Dermis blood vessel endothelial cell (primary cell): ENCODE data around the gene TPM1. TPM values are rescaled to one million over a fixed set of nuclear protein-coding genes. Genes with fewer than 3 reads are reported as not detected.
"Not testable (repeated sequence)": the region's sequence is repeated elsewhere in the genome, so short reads cannot be mapped to it uniquely, and the experiment has no call there.

ENCODE experiments used
- DNase-seq: peaks from one replicate; pipeline ENCODE4 v3.0.0; 2010
- total RNA-seq: library from RNA; depleted of rRNA; stranded (reverse); fragments of >200 nt; gene quantifications from 2 replicates; pipeline ENCODE4 v1.2.3, GENCODE V29; 2014

Gene TPM1
- total RNA-seq, 1 donor from 2014 or later: 334 TPM

DNA sequence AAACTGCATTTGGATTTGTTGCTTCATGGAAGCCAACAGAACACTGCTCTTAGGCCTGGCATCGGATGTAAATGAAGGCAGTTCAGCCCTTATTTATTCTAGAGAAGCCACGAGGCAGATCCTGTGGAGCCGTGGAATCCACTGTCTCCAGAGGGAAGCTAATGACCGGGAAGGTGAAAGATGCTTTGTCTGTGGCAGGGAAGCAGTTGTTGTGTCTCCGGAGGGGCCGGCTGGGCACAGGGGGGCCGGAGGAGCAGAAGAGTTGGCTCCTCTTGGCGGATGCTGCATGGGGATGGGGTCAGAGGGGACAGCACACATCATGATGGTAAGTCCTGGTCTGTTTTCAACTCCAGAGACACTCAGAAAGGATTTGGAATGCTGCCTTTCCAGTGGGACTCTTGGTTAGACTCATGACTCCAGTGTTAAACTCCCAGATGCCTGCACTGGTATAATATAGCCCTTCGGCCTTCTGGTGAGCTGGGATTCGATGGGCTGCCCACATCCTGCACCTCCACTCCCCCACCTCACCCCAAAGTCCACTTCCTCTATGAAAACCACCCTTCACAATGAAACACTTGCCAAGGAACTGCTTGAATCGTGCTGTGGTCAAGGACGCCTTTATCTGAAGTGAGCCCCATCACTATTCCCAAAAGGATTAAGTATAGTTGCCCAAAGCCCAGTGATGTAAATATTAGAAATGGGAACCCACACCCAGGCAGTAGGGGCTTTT is 33.6 kb downstream of the TPM1 start:
- no peak for DNase-seq

DNA sequence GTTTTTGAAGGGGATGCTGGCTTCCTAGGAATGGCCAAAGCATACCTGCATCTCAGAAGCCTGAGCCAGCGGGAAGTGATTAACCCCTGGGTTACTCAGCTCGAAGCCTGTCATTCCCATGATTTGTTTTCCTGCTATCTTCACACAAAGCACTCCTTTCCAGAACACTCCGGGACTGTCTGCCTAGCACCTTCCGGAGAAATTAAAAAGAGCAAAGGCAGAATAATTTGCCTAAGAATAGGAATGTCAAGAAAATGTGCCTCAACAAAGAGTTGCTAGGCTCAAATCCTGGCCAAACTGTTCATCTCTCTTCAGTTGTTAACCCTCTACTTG is 34.1 kb downstream of the TPM1 start:
- peak; percentile 14 for DNase-seq

DNA sequence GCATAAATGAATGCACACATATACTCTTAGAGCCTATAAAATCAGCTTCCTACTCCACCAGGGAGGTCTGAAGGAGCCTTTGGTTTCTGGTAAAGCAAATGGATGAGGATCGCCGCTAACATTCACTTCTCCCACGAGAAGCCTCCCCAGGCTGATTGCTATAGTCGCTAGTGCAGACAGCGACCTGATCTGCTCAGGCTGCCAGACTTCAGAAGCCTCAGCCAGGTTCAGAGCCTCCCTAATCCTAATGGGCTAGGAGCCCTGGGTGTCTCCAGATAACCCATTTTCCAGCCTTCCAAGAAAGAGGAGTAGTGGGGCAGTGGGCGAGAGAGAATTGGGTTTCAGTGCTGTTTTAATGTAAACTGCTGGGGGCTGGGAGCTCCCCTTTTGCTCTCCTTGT is 35.4 kb downstream of the TPM1 start:
- no peak for DNase-seq

DNA sequence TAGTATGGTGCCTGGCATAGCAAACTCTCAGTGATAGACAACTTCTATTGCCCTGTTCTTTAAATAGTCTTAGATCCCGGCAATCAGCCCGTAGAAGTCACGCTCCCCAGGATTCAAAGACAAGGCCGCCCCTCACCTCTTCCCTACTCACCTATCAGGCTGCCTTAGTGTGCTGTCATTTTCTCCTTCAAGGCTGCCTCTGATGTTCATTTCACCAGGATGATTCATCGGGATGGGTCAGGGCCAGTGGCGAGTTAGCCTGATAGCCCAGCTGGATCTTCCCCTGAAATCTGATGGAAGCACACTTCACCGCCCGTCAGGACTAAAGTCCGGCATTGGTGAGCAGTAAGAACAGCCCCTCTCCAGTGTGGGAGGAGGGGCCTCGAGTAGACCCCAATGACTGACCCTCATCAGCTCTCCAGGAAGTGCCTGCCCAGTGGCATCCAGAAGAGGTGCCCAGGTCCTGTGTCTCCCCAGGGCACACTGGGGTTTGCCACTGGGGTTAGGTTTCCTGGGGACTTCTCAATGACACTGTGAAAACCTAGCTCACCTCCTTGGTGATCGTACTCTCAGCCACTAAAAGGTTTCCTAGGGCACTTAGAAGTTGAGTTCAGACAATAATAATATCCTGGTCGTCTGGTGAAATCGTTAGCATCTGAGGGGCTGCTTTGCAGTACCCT is 37.5 kb downstream of the TPM1 start:
- no peak for DNase-seq

DNA sequence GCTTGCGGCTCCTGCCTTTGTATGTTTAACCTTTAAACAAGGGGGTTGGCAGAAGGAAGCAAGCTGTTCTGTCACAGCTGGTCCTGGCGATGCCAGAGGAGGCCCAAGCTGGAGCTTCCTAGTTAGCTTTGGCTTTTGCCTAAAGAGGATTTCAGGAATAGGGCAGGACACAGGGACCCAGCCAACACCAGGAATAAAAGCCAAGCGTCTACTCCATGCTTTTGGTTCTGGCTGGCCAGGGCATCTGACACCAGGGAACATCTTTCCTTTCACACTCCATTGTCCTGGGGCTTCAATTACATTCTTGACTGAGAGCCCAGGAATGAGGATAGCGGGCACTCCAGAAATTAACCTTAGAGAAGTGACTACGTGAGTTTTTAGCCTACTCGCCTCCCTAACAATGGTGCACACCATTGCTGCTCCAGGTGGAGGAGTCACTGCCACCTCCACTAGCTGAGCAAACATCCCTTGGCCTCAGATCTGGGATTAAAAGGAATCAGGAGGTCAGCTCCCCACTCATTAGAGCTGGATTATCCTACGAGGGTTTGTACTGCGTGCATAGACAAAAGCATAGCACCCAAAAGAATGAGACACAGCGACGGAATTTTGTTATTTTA is 38.2 kb downstream of the TPM1 start:
- no peak for DNase-seq

DNA sequence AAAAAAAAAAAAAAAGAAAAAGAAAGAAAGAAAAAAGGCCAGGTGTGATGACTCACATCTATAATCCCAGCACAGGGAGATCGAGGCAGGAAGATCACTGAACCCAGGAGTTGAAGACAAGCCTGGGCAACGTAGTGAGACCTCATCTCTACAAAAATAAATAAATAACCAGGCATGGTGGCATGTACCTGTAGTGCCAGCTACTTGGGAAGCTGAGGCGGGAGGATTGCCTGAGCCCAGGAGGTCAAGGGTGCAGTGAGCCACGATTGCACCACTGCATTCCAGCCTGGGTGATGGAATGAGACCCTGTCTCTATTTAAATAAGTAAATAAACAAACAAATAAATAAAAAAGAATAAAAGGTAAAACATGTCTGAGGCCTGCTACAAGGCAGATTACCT is 39.8 kb downstream of the TPM1 start:
- no peak for DNase-seq

DNA sequence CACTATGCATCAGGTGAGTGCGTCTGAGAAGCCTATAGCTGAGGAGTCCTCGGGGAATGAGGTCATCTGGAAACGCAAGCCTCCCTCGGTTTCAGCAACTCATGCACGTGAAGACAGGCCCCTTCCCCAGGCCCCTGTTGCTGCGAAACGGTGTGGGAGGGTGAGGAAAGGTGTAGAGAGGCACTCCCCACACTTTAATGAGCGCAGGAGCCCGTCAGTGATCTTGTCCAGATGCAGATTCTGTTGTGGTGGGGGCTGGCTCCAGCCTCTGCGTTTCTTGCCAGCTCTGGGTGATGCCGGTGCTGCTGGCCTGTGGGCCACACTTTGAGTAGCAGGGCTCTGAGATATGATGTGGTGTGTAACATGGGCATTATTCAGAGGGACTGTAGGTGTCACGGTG is 40.5 kb downstream of the TPM1 start:
- no peak for DNase-seq

DNA sequence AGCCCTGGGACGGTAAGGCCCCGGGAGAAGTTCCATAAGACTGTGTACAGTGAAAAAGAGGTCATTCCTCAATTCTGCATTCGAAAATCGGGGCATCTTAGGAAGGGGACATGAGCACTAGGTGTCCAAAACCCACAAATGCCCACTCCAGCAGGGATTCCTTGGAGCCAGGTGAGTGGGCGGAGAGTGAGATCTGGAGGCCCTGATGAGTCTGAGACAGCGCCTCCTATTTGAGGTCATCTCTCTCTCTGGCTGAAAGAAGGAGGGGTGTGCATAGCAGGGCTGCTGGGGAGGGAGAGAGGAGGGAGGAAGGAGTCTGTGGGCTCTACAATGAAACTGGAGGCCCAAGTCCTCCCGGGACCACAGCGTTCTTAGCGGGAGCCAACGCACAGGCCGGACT is 41.0 kb downstream of the TPM1 start:
- DNase-seq: no peak

DNA sequence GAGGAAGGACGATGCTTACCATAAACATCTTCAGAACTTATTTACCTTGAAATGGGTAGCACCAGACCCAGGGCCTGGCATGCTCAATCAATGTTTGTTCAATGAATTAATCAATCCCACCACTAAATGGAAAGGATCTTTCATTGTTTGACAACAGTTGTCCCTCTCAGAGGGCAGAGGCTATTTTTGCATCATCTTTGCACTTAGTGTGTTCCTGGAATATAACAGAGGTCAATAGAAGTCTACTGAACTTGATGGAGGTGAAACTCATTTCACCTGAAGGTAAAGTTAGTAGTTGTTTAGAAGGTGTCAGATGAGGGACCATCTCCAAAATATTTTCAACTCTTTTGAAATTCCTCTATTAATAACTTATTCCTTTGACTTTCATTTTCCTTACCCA is 42.3 kb downstream of the TPM1 start:
- no peak for DNase-seq

DNA sequence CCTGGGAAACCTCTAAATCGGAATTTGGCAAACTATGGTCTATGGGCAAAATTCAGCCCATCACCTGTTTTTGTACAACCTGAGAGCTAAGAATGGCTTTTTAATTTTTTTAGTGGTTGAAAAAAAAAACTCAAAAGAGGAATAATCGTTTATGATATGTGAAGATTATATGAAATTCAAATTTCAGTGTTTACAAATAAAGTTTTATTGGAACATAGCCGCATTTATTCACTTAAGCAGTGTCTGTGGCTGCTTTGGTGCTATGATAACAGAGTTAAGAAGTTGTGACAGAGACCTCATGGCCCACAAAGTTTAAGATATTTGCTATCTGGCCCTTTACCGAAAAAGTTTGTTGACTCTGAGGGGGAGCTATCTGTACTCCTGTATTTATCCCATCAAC is 42.7 kb downstream of the TPM1 start:
- DNase-seq: no peak

DNA sequence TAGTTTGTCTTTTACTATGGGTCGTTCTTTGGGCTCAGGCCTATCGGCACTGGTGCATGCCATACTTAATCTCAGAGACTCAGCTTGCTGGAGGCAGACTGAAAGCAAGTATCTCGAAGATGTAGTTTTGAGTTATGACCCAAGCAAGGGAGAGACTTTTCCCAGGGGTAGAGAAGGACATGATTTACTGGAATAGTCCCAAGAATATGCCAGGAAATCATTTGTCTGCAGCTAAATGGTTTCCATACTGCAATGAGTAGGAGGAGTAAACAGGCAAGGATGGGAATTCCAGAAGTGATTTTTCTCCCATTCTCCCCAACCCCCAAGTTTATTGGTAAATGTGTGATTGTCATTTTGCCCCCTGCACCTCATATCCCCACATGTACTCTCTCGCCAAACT is 43.7 kb downstream of the TPM1 start:
- no peak for DNase-seq

DNA sequence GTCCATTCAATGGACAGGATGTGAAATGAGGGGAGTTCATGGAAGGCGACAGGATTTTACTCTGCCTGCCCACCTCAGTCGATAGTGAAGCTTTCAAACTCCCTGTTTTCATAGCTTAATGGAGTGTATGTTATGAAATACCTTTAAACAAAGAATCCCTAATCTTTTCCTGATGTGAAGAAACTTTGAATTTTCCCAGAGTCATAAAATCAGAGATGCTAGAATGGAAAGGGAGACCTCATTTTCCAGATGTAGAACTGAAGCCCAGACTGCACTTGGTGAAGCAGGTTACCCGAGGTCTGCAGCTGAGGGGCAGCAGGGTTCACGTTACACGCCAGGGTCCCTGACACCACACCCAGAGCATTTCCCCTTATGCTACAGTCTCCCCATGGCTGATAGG is 44.4 kb downstream of the TPM1 start:
- no peak for DNase-seq

DNA sequence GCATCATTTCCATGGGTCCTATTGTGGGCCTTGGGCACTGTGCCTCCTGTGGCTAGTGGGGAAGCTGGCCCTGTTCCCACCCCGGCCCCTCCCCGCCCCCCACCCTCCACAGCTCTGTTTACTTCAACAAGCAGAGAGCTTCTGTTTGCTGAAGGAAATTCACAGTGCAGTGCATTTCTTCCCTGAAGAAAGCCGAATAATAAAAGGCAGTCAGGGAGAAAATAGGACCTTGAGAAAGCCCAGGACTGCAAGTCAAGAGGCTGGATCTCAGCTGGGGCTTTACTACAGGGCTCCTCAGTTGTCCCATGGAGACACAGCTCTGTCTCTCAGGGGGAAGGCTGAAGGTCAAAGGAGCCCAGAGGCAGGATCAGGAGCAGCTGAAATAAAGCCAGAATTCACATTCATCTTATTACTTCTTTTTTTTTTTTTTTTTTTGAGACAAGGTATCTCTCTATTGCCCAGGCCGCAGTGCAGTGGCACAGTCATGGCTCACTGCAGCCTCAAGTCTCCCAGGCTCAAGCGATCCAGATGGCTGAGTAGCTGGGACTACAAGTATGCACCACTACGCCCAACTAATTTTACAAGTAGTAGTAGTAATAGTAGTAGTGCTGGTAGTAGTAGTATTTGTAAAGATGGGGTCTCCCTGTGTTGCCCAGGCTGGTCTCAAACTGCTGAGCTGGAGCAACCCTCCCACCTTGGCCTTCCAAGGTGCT is 46.1 kb downstream of the TPM1 start:
- no peak for DNase-seq

DNA sequence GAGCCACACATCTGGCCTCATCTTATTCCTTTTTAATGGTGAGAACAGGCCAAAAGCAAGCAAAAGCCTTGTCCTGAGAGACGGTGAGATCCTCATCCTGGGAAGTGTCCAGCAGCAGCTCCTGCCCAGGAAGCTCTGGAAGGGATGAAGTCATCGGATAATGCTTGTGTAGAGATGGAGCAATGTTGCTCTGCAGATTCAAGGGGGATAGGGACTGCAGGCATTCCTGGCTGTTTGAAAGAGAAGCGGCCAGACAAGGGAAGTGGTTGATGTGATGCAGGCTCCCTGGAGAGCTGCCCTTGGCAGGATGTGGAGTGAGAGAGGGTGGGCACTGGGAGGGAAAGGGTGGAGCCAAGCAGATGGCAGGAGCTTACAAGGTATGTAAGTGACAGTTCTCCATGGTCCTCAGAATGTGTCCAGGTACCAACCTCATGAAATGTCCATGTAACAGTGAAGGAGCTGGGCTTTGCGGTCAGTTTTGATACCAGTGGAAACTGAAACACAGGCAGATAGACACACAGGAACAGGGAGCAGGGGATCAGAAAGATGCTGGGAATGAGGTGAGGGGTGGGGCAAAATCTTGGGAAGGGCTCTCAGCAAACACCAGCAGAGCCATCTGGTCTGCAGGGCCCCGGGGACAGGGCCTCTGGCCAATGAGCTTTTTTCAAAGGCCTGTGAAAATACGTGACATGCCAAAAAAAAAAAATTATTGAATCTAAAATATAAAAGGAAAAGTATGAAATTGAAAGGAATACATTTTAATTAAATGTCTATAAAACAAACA is 46.9 kb downstream of the TPM1 start:
- DNase-seq: peak; percentile 69

DNA sequence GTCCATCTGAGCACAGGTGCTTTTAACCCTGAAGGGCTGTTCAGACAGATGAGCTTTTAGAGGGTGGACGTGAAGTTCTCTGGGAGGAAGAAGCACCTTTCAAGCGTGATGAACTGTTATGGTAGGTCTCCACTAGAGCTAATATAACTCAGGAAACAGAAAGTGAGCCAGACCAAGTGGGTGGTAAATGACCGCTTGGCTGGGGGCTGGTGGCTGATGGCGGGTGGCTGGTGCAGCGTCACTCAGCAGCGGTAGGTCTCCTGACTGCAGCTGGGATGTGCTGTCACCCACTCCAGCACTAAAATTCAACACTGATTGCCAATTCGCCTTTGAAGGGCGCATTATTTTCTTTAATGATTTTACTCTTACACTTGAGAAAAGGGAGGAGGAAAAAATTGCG is 47.9 kb downstream of the TPM1 start:
- DNase-seq: no peak

DNA sequence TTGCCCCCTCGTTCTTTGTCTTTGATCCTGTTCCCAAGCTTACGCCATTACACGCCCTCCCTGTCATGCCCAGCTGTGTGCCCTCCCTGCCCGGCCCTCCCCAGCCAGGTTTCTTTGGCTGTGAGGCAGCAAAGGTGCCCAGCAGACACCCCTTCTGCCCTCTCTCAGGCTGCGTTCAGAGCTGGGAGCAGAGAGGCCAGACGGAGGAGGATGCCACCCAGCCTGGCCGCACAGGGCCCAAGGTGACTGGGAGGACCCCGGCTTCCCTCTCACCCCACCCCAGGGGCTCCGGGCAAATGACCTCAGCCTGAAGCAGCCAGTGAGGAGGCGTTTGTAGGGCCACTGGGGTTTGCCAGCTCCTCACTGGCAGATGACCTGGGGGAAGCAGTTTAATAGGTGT is 48.3 kb downstream of the TPM1 start:
- no peak for DNase-seq

DNA sequence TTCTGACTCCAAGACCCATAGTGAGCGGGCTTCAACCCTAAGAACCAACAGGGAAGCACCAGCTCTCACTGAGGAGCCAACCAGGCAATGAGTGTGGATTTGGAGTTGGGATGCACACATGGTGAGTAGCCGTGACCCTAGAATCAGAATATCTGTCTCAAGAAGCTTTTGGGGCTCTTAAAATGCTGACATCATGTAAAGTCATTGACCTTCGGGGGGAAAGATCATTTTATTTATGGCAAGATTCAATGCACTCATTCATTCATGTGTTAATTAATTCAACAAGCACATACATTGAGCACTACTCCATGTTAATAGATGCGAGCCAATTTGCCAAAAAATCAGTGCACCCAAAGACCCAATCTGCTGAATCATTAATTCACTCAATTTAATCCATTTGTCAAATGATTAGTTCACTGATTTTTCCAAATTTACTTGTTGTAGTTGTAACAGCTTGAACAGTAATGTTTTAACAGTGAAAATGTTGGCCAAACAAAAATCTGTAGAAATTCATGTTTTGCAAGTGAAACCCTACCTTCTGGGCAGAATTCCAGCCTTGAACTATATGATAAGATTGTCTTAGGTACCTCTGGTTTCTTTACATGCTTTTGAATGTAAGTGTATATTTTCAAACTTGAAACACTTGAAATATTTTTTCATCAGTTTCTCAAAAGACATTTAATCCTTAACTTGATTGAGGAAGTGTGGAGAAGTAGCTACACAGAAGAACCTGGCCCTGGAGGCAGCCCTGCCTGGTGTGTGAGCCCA is 49.3 kb downstream of the TPM1 start:
- DNase-seq: no peak

DNA sequence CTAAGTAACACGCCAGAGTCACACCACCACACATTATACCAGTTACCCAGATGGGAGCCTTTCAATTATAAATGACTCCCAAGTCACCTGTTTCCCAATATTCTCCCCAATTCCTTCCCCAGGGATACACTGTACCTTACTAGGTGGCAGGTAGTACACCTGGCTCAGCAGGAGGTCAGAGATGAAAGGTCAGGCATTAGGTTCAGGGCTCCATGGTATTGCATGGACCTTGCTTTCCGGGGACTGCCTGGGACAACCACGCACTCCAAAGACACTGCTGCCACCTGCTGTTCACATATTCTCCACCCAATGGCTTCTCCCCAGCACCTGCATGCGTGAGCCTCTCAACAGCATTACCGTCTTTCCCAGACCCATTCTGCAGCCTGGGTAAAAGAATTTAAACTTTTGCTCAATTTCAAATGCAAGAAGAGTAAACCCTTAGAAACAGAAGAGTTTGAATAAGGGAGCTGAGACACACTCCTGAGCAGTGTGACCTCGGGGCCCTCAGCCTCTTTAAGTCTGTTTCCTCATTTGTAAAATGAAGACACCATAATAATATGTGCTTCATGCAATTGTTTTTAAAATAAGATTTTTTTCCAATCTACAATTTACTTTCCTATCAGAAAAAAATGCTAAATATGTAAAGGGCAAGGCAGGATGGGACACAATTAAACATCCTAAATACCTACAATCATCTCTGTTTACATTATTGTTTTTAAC is 51.1 kb downstream of the TPM1 start:
- peak; percentile 87 for DNase-seq

DNA sequence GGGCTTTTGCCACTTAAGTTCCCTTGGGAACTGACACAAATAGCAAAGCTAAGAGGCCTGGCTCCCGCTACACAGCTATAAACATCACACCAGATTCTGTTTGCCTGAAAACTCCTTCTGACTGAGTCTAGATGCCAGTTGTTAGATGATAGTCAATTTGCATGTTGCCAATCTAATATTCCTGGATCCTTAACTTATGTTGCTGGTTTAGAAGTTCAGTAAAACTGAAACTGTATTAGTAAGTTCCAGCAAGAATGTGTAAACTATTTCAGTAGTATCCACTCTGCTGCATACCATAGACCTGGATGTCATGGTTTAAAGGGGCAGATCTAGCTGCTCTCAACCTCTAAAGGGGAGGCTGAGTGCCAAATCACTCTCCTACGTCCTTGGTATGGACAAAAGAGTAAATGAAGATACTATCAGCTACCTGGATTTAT is 52.0 kb downstream of the TPM1 start:
- DNase-seq: no peak

DNA sequence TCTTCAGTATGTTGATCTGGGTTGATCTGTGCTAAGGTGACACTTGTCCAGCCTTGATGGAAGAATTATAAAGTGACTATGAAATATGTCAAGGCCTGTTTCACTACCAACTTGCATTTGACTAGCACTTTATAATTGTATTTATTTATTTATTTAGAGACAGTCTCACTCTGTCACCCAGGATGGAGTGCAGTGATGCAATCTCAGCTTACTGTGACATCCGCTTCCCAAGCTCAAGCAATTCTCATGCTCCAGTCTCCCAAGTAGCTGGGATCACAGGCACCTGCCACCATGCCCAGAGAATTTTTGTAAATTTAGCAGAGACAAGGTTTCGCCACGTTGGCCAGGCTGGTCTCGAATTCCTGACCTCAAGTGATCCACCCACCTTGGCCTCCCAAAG is 53.6 kb downstream of the TPM1 start:
- no peak for DNase-seq

DNA sequence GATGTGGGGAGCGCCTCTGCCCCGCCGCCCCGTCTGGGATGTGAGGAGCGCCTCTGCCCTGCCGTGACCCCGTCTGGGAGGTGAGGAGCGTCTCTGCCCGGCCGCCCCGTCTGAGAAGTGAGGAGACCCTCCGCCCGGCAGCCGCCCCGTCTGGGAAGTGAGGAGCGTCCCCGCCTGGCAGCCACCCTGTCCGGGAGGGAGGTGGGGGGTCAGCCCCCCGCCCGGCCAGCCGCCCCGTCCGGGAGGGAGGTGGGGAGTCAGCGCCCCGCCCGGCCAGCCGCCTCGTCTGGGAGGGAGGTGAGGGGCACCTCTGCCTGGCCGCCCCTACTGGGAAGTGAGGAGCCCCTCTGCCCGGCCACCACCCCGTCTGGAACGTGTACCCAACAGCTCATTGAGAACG is 56.4 kb downstream of the TPM1 start:
- not testable (repeated sequence) for DNase-seq
